ENCODE data around the gene ADAMTS16.
A peak's percentile ranks its signal among the peaks of the same experiment; 100 is the strongest.

The ADAMTS16 gene

DNA sequence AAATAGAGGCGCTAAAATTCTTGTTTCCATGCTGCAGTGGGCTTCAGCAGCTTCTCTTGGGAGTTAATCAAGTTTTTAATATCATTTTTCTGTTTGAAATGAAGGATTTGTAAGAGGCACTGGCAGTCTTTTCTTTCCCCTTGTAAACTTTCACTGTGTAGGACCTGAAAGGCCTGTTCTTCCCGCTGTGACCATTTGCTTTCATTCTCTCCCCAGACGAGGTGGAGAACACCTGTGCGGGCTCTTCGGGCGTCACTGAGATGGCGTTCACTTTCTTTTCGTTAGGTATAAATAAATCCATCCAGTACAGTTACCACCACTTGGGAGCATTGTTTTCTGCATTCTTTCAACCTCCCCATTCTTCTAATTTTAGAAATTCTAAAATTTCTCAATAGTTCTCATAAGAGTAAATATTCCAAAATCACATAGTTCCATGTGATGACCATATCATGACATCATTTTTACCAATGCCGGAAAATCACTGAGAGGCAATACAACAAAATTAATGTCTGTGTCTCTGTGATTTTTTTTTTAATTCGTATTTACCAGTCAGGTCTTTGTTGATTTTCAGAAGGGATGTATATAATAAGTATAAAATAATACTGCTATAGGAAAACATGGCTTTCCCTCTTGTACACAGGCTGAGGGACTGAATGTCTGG lies 150.7 kb downstream of the ADAMTS16 start:
- DNase-seq (ENCODE audit: low read depth) = no peak

DNA sequence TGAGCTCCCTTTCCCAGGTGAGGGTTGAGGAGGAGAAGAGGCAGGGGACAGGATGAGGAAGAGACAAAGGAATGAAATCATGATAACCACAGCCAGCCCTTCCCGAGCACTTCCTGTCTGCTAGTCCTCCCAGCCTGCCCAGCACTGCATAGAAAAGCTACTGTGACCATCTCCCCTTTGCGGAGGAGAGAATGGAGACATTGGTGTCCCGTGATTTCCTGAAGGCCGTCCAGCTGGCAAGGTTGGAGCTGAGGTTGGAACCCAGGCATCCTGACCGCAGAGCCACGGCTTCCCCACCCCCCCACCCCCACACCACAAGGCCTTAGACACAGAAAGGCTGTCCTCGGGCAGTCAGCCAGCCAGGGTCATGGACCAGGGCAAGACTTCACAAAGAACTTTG lies 151.2 kb downstream of the ADAMTS16 start:
- DNase-seq (ENCODE audit: low read depth) = no peak

DNA sequence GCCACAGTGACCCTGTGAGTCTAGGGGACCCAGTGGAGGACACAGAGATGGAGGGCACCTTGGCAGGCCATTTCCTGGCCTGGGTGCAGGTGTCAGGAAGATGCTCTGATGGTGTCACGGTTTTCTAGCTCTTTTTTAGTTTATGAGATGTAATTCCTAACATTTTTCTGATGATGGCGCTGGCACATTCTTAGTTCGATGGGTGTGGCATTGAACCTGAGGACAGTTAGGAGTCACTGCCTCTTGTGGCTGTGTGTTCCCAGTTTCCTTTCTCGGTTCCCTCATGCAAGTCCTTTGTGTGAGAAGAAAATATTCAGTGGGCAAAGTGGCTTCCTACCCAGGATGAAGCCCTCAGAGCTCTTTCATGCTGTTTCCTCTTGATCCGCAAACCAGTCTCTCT lies 152.9 kb downstream of the ADAMTS16 start:
- no peak for DNase-seq (ENCODE audit: low read depth)

DNA sequence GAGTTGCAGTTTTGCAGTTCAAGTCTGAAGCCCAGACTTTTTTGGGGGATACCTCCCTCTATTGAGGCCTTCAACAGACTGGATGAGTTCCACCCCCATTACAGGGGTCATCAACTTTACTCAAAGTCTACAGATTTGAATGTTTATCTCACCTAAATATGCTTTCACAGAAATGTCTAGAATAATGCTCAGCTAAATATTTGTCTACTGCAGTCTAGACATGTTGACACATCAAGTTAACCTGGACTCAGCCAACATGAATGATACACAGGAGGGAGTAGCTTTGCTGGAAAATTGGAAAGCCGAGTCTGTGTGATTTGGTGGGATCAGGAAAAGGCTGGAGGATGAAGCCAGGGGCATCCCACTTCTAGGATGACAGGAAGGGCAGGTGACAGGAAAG lies 154.3 kb downstream of the ADAMTS16 start:
- no peak for DNase-seq (ENCODE audit: low read depth)

DNA sequence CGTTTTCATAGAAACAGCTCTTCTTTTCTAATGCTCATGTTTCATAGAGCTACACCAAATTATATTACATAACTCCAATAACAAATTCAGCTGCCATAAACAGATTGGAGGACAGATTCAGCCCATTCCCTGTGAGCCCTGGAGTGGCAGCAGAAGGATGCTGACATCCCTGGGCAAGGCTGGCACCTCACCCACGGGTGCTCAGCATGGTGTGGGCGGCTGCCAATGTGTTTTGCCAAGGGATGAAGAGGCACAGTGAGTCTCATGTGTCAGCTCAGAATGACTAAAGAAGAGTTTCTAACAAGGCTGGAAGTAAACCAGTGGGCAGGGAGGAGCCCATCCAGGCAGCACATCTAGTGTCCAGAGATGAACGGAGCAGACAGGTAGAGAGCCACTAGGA lies 155.2 kb downstream of the ADAMTS16 start:
- no peak for DNase-seq (ENCODE audit: low read depth)

DNA sequence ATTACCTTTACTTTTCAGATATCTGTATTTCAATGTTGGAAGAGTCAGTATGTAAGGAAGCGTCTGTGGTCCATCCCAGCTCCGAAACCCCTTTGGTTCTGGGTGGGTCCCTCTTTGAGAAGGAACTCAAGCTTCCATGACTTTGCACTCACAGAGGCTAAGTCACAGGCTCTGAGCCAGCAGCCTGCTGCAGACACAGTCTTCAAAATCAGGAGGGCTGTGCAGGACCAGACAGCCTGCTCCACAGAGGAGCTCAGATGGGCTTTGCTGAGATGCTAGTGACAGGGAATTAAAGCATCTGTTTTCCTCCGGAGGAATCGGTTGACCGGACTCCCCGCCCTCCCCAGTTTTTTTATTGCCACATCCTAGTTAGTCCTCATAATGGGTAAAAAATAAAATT lies 155.9 kb downstream of the ADAMTS16 start:
- DNase-seq (ENCODE audit: low read depth) = no peak

DNA sequence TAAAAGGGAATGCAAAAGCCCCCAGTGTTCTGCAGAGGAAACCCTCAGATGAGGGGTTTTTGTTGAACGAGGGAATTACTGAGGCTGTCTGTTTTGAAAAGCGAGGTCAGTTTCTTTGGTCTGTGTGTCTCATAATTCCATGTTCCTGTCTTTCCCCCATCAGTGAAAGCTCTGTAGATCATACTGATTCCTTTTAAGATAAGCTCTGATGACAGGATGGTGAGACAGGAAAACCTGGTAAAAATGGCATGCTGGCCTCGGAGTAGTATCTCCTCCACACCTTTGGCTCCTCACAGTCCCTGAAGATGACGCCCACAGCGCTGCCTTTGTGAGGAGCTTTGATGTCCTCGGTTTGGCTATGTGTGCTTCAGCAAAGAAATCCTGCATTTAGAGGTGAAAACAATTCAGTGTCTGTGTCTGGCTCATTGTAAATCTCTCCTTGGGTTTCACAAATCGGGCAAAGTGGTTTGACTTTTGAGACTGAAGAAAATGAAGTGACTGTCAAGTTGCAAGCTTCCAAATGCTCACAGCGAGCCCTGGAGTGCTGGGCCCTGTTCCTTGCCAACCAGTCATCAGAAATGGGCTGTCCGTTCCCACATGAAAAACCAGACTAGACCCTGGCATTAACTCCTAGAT lies 157.4 kb downstream of the ADAMTS16 start:
- no peak for DNase-seq (ENCODE audit: low read depth)

DNA sequence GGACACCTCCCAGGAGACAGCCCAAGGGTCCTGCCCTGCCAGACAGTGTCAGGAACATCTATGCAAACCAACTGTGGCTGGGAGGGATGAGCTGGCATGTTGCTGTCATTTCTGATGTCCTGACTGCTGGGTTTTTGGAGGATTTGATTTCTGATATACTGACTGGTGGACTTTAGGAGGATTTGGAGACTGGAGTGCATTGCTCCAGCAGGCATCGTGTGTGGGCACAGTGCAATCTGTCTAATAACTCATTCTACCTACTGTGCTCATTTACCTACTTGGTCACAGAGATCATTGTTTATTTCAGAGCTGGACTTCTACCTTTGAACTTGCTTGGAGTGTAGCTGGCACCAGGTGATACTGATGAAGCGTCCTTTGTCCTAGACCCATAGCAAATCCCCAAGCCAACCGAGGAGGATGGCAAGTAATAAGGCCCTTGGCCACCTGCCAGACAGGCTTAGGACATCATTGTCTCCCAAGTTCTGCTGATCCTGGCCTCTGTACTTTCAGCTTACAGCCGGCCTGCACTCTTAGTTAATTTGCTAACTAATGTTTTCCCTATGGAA lies 158.0 kb downstream of the ADAMTS16 start:
- DNase-seq (ENCODE audit: low read depth) = no peak

DNA sequence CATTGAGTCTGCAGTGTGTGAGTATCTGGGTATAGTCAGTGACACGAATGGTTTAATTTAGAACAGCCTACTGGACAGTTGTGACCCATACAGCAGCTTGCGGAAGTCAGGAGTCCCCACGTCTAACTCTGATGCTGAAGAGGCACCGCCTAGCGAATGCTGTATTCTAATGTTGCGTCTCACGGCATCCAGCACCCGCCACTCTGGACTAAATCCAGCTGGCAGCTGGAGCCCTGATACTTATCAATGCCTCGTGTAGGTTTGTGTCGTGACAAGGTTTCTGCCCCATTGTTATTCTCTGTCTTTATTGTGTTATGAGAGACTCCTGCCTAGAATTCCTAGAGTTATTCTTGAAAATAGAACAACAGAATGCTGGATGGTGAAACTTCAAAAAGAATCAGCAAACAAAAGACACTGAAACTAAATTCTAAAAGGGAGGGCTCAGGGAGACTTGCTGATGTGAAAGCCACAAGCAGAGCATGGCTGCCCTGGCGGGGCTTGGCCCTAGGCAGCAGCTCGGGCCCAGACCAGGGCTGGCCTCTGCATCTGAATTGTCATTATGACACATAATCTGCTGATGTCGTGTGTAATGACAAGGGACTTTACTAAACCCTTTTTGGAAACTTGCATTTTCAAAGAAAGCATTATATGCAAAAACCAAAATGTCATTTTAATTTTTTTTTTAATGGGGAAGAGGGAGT lies 158.9 kb downstream of the ADAMTS16 start:
- DNase-seq (ENCODE audit: low read depth) = no peak

DNA sequence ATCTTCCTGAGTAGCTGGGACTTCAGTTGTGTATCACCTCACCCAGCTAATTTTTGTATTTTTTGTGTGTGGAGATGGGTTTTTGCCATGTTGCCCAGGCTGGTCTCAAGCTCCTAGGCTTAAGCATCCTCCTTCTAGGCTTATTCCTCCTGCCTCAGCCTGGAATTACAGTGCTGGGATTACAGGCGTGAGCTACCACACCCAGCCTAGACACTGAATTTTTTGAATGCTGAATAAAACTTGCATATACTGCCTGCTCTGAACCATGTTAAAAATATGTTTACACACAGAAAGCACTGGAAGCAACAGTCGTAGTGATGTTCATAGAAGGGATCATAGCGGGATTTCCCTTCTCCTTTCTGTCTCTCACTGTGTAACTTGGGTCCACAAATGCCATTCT lies 161.0 kb downstream of the ADAMTS16 start:
- DNase-seq (ENCODE audit: low read depth) = no peak

DNA sequence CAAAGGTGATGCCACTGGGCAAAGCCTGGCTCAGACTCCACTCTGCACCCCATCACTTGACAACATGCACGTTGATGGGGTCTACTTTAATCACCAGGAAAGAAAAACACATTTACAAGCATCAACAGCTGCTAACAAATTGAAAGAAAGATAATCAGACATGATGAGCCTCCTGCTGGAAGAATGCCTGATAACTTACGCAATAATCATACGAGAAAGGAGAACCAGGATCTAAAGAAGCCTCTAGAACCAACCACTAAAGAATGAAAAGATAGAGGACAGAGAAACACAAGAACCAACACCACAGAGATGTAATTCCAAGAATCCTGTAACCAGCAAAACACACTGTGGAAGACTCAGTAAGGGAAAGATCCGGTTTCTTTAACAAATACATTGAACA lies 162.1 kb downstream of the ADAMTS16 start:
- no peak for DNase-seq (ENCODE audit: low read depth)

DNA sequence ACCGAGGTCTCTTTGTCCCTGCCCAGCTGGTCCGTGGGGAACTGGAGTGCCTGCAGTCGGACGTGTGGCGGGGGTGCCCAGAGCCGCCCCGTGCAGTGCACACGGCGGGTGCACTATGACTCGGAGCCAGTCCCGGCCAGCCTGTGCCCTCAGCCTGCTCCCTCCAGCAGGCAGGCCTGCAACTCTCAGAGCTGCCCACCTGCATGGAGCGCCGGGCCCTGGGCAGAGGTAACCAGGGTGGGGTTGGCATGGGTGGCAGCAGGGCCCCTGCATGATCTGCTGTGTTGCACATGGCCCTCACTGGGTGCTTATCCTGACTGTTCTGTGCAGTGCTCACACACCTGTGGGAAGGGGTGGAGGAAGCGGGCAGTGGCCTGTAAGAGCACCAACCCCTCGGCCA lies 163.1 kb downstream of the ADAMTS16 start:
- no peak for DNase-seq (ENCODE audit: low read depth)

DNA sequence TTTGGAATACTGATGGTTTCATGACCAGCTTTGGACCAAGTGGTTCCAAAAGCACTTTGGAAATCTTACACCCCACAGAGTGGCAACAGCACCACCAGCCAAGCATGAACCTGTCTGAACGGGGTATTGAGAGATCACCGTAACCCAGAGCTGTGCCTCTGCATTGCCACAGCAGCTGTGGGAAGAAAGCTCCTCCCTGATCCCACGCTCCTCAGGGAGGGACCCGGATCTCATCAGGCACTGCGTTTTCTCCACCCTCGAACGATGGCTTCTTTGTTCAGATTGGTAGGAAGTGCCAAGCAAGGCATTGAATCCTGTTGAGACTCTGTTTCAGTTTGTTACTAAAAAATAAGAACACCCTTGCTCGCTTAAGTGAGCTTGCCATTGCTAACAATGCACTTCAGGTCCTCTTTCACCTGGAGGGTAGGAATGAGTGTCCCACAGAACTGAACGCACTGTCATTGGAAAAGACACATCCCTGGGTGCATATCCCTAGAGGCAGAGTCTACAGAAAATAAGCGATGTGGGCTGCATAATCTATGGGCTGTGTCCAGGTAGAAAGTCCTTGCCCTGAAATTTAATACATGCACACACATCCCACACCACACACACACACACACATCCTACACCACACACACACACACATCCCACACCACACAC lies 164.4 kb downstream of the ADAMTS16 start:
- DNase-seq (ENCODE audit: low read depth) = peak; percentile 26

DNA sequence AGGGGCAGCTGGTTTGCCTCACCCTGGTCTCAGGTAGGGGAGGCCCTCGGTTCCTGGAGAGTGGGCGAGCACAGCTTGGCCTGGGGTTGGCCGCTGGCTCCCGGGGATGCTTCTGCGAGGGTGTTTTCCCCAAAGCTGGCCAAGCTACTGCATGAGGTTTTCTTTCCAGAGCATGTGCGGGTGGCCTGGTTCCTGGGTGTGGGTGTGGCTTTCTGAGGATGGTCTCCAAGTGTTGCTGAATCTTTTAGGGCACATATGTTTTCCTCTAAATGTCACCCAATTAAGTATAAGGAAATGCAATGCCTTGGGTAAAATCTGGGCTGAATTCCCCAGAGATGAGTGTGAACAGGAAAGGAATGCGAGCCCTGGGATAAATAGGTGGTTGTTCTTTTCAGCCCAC lies 166.6 kb downstream of the ADAMTS16 start:
- DNase-seq (ENCODE audit: low read depth) = peak; percentile 37

DNA sequence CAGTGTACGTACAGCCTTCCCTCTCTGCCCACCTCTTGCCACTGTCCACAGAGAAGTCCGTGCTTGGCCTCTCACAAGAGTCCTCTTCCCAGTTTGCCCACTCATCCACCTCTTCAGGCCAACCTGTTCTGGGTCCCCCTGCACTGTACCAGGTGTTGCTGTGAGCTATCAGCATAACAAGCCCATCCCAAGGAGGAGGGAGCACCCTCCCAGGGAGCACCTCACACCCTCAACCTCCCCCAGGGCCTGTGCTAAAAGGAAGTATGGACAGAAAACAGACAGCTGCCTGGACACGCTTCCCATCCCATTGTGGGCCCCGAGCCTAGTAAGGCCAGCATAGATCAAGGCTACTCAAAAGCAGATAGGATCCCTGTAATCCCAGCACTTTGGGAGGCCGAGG lies 168.2 kb downstream of the ADAMTS16 start:
- no peak for DNase-seq (ENCODE audit: low read depth)

DNA sequence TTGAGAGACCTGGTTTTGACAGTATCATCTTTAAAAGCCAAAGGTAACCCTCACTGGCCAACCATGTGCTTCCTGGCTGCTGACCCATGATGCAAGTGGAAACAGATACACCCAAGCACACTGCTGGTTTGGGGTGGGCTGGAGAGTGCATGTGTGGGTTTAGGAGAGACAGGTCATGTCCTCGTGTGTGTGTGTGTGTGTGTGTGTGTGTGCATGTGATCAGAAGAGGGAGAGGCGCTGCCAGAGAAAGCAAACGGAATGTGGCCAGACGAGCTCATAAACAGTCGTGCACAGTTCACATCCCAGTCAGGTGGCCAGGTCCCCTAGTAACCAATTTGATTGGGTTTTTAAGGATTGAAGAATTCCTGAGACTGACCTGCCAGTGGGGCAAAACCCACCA lies 169.5 kb downstream of the ADAMTS16 start:
- no peak for DNase-seq (ENCODE audit: low read depth)

DNA sequence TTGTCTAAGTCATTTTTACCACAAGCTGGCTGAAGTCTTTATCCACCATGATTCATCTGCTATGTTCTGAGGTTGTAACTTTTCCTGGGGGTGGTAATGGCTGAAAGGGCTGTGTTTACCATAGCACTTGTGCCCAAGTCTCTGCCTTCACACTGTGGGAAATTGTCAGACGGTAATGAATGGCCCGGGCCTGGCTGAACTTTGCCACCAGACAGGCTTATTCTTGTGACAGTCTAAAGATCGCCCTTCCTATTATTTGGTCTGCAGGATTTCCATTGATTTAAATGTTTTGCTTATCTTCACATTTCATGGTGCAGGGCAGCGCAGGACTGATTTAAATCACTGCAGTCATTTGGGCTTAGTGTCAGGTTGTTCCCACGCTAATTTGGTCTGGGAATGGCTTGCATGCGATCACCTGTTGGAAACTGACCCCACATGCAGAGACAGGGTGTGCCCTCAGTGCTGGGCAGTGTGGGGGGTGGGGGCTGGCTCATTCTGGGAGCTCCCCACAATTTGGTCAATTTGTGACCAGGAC lies 173.0 kb downstream of the ADAMTS16 start:
- DNase-seq (ENCODE audit: low read depth) = peak; percentile 81

DNA sequence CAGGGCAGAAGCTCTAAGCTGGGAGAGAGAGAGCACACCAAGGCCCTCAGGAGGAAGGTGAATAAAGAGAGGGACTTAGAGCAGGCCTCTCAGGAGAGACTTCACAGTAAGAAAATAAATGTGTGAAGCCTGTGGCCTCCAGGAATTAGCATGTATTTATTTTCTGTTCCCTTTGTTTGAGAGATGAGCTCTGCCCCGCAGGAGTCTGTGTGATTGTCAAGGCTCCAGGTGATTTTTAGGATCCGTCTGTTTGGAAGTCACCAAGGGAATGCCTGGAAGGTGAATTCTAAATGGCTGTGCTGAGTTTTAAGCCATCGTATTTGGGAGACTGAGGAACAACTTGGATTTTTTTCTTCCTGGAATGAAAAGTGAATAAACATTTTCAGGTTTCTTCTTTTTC lies 174.0 kb downstream of the ADAMTS16 start:
- DNase-seq (ENCODE audit: low read depth) = no peak

DNA sequence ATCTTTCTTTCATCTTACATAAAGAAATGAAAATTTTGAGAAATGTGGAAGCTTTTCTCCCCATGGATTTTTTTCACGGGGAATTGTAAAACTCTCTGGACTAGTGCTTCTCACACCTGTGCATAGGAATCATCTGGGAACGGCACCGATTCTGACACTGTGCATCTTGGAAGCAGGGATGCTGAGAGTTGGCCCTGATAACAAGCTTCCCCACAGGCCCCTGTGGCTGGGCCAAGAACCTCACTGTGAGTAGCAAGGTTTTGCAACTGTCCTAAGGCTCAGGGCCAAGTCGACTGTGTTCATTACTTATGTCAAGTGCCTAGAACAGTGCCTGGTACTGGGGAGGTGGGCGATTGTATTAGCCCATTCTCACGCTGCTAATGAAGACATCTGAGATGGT lies 174.5 kb downstream of the ADAMTS16 start:
- DNase-seq (ENCODE audit: low read depth) = peak; percentile 36

DNA sequence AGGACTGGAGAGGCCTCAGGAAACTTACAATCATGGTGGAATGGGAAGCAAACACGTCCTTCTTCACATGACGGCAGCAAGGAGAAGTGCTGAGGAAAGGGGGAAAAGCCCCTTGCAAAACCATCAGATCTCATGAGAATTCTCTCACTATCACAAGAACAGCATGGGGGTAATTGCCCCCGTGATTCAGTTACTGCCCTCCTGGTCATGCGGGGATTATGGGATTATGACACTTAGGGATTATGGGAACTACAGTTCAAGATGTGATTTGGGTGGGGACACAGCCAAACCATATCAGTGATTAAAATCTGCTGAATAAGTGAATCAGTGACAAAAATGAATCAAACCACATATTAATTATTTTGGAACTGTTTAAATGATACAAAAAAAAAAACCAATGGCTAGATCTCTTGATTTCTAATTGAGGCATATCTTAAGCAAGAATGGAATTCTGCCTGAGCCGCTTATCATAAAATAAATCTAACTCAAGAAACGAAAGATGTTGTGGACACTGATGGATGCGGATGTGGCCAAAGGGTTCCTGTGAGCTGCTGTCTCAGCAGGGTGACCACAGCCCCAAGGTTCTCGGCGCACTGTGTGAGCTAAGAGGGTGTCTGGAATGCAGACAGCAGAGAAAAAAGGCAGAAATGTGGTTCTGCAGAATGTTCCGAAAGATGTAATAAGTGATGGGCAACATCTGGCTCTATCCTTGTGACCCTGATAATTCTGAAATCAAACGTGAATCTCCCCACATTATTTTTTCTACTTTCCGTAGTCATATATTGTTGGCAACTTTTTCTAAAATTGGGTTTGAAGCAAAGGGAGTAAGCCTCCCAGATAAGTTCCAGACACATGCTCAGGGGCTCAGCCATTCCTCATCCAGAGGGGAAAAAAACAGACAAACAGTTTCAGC lies 175.2 kb downstream of the ADAMTS16 start:
- DNase-seq (ENCODE audit: low read depth) = peak; percentile 87

DNA sequence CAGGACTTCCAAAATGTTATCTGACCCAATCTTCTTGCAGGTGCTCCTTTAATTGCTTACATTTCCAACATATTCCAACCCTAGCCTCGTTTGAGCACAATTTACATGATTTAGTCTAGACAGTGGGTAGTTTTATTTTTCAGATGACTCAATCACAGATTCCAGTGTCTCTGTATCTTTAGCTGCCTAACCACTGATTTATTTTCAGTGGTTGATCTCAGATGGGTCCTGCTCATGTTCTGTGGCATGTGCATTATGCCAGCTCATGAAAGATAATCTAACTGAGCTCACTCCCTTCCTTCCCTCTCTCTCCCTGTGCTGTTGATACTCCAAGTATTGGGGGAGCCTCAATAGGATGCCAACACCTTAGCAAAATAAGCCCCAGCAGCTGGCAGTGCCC lies 176.2 kb downstream of the ADAMTS16 start:
- peak; percentile 90 for DNase-seq (ENCODE audit: low read depth)
